Retinal pigment epithelial cell (primary cell): ENCODE measurements around the gene GRK3.
A peak's percentile ranks its signal among the peaks of the same experiment; 100 is the strongest.
"Not testable (repeated sequence)": the region's sequence is repeated elsewhere in the genome, so short reads cannot be mapped to it uniquely, and the experiment has no call there.

Experiments used
- DNase-seq: peaks from one replicate; pipeline ENCODE4 v3.0.0-alpha.2; 2010; ENCODE audit warnings: low read depth
- H3K4me3 ChIP-seq: 2 replicates; pipeline ENCODE4 v1.5.1; 2011; ENCODE audit warnings: mild to moderate bottlenecking, low read length, control low read depth, moderate library complexity
- TF ChIP-seq, protein P1 (sequence below): conservative IDR thresholded peaks from 2 replicates; pipeline ENCODE4 v1.5.1; 2011; ENCODE audit warnings: low read depth, low read length, control low read depth, inconsistent platforms

The GRK3 gene

GRCh38 chr22:25621986-25622385 lies 57.5 kb downstream of the GRK3 start:
- H3K4me3 ChIP-seq: no peak overlapping the region
- peak; percentile 42 for DNase-seq
- TF ChIP-seq, protein P1, sequence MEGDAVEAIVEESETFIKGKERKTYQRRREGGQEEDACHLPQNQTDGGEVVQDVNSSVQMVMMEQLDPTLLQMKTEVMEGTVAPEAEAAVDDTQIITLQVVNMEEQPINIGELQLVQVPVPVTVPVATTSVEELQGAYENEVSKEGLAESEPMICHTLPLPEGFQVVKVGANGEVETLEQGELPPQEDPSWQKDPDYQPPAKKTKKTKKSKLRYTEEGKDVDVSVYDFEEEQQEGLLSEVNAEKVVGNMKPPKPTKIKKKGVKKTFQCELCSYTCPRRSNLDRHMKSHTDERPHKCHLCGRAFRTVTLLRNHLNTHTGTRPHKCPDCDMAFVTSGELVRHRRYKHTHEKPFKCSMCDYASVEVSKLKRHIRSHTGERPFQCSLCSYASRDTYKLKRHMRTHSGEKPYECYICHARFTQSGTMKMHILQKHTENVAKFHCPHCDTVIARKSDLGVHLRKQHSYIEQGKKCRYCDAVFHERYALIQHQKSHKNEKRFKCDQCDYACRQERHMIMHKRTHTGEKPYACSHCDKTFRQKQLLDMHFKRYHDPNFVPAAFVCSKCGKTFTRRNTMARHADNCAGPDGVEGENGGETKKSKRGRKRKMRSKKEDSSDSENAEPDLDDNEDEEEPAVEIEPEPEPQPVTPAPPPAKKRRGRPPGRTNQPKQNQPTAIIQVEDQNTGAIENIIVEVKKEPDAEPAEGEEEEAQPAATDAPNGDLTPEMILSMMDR: no peak

DNA sequence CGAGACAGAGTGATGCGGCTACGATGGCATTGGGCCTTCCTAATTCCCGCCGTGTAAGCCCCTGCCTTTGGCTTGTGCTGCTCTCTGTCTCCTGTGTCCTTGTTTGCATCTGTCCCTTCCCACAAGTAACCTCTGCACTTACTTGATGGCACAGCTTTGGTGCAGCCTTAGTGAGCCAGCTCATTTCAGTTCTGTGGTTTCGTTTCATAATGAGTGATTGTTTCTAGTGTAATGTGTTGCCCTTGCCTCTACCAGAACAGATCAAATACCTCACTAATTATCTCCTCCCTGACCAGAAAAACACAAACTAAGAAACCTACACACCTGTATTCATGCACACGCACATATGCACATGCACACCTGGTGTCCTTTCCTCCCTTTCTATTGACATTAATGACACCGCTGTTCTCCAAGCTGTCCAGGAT lies 58.8 kb downstream of the GRK3 start:
- DNase-seq: no peak
- TF ChIP-seq, protein P1: no peak
- H3K4me3 ChIP-seq: no peak overlapping the region

GRCh38 chr22:25623851-25624250 lies 59.4 kb downstream of the GRK3 start:
- H3K4me3 ChIP-seq: no peak overlapping the region
- DNase-seq: no peak
- TF ChIP-seq, protein P1: no peak

DNA sequence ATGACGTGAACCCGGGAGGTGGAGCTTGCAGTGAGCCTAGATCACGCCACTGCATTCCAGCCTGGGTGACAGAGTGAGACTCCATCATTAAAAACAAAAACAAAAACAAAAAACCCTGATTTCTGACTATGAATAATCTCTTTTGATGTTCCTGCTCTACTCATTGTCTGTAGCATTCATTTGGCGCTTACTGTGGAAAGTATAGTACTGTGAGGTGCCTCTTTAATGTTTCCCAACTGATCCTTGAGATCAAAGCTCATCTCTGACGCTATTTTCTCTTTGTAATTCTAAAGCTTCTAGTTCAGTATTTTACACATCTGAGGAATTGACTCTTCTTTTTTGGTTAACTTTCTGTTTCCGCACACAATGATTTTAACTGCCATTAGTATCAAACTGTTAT lies 60.0 kb downstream of the GRK3 start:
- no peak overlapping the region for H3K4me3 ChIP-seq
- no peak for DNase-seq
- TF ChIP-seq, protein P1: no peak

DNA sequence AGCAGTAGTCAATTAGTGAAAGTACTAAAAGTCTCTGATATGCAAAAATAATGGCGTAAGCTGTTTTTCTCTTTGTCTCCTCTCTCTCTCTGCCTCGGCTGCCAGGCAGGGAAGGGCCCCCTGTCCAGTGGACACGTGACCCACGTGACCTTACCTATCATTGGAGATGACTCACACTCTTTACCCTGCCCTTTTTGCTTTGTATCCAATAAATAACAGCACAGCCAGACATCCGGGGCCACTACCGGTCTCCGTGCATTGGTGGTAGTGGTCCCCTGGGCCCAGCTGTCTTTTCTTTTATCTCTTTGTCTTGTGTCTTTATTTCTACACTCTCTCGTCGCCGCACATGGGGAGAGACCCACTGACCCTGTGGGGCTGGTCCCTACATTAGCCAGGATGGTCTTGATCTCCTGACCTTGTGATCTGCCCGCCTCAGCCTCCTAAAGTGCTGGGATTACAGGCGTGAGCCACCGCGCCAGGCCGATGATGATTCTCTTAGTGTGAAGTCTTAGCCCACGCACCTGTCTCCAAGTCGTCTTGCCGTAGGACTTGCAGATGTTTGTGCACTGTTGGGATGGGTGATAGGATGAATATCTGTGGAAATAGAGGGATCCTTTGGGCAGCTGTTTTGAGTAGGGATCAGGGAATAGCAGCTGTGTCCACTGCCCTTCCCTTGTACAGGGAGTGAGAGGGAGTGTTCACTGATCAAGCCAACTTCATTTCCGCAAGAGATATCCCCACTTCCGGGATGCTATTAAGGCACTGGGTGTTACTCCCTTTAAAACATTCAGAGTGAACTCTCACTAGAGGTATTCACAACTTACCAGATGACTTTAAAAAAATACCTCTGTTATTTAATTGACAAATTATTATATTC lies 61.5 kb downstream of the GRK3 start:
- not testable (repeated sequence) for H3K4me3 ChIP-seq, DNase-seq

GRCh38 chr22:25626624-25626990 lies 62.1 kb downstream of the GRK3 start:
- TF ChIP-seq, protein P1: no peak
- no peak for DNase-seq
- no peak overlapping the region for H3K4me3 ChIP-seq

DNA sequence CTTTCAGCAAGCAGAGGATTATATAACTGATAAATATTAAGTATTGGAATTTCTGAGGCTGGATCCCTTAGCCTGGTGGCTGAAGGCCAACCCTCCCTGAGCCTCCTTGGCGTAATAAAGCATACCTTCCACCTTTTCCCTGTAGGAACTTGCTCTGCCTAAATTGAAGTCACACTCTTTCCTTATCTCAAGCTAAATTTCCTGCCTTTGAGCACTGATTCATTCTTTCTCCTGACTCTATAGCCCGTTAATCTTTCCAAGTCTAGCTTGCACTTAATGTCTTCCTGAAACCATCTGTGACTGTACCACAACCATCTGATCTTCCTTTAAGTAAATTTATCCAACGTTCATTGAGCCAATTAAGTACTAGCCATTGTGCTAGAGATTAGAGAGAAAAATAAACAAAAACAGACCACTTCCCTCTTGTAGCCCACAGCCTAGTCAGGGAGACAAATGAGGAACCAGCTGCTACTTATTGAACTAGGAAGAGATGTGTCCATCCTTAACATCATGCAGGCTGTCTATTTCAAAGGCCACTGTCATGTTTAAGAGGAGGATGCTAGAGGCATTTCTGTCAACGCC lies 62.9 kb downstream of the GRK3 start:
- DNase-seq: no peak
- TF ChIP-seq, protein P1: no peak
- no peak overlapping the region for H3K4me3 ChIP-seq
